AG10803 (cell line): ENCODE measurements around the gene MRGPRF.

Source experiments
- DNase-seq: peaks from one replicate; pipeline ENCODE4 v3.0.0; 2010; ENCODE audit warnings: low read depth
- H3K4me3 ChIP-seq: 2 replicates; pipeline ENCODE4 v1.5.1; 2011; ENCODE audit warnings: mild to moderate bottlenecking, low read length, control low read depth
- CTCF ChIP-seq: conservative IDR thresholded peaks from 2 replicates; pipeline ENCODE4 v1.5.1; 2011; ENCODE audit warnings: mild to moderate bottlenecking, low read length, control low read depth, inconsistent platforms

Gene MRGPRF

GRCh38 chr11:69014898-69015549, 2.0 kb upstream of the MRGPRF start:
- TF ChIP-seq CTCF: no peak
- no peak for DNase-seq
- no peak overlapping the region for H3K4me3 ChIP-seq

GRCh38 chr11:69014084-69014851, 1.2 kb upstream of the MRGPRF start:
- H3K4me3 ChIP-seq: peak overlapping the region; percentile 77
- DNase-seq: peak; percentile 40
- no peak for TF ChIP-seq CTCF

- H3K4me3 ChIP-seq: peak overlapping the region; percentile 77
- no peak for TF ChIP-seq CTCF
- DNase-seq: peak; percentile 64
Observed at GRCh38 chr11:69012092-69013008, 696 bp downstream of the MRGPRF start.

- TF ChIP-seq CTCF: no peak
- H3K4me3 ChIP-seq: peak overlapping the region; percentile 77
- DNase-seq: no peak
Observed at GRCh38 chr11:69011624-69012091, 1.4 kb downstream of the MRGPRF start.

- H3K4me3 ChIP-seq: peak overlapping the region; percentile 77
- no peak for TF ChIP-seq CTCF
- DNase-seq: peak; percentile 79
Observed at GRCh38 chr11:69010964-69011623, 2.0 kb downstream of the MRGPRF start.

GRCh38 chr11:69010361-69010891, 2.6 kb downstream of the MRGPRF start:
- TF ChIP-seq CTCF: no peak
- H3K4me3 ChIP-seq: peak overlapping the region; percentile 65
- DNase-seq: no peak
